ENCODE results near the gene UROC1. TPM values are rescaled to one million over a fixed set of nuclear protein-coding genes. Genes with fewer than 3 reads are reported as not detected.
A peak's percentile ranks its signal among the peaks of the same experiment; 100 is the strongest.

UROC1 gene
- total RNA-seq, 2 experiments from 2014 or later, result not detected

- Histone ChIP-seq H3K27me3 (ENCODE audit: control insufficient read depth in 1 of 2, insufficient read depth in 2 of 2, low read length in 2 of 2) (no peaks in the 10 kb centered on the region), H3K36me3 (ENCODE audit: insufficient read depth, low read length) (no peaks in the 10 kb centered on the region), H3K4me1 (ENCODE audit: insufficient read depth, low read length) (no peaks in the 10 kb centered on the region), H3K9me3 (ENCODE audit: control insufficient read depth in 1 of 2, insufficient read depth in 1 of 2, low read length in 2 of 2) (peaks cover 0 to 4% of the 10 kb centered on the region in 2 experiments), H3K27ac (ENCODE audit: low read depth in 1 of 2, low read length in 2 of 2) (no peak overlapping the region), H3K4me3 (ENCODE audit: low read length) (no peak overlapping the region)
- Mint-ChIP-seq H3K27ac (no peak overlapping the region), H3K36me3 (ENCODE audit: low read depth) (no peaks in the 10 kb centered on the region), H3K27me3 (no peaks in the 10 kb centered on the region), H3K4me3 (no peak overlapping the region), H3K9me3 (no peaks in the 10 kb centered on the region), H3K4me1 (ENCODE audit: low read depth) (no peaks in the 10 kb centered on the region)
- ChIA-PET CTCF (no interaction called here), POLR2A (no interaction called here)
- intact Hi-C loops (cut with DNase I, micrococcal nuclease), result no loop called here
- no peak for ATAC-seq (ENCODE audit: poor library complexity)
- TF ChIP-seq, protein P1, sequence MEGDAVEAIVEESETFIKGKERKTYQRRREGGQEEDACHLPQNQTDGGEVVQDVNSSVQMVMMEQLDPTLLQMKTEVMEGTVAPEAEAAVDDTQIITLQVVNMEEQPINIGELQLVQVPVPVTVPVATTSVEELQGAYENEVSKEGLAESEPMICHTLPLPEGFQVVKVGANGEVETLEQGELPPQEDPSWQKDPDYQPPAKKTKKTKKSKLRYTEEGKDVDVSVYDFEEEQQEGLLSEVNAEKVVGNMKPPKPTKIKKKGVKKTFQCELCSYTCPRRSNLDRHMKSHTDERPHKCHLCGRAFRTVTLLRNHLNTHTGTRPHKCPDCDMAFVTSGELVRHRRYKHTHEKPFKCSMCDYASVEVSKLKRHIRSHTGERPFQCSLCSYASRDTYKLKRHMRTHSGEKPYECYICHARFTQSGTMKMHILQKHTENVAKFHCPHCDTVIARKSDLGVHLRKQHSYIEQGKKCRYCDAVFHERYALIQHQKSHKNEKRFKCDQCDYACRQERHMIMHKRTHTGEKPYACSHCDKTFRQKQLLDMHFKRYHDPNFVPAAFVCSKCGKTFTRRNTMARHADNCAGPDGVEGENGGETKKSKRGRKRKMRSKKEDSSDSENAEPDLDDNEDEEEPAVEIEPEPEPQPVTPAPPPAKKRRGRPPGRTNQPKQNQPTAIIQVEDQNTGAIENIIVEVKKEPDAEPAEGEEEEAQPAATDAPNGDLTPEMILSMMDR (IDR thresholded peaks at IDR 0.05), result no peak
- no peak for DNase-seq
Observed at GRCh38 chr3:126547721-126548120, 30.1 kb upstream of the UROC1 start.

- peak in 1 of 14 experiments; percentile 20 for DNase-seq
Observed at GRCh38 chr3:126546549-126547239, 29.1 kb upstream of the UROC1 start.

DNA sequence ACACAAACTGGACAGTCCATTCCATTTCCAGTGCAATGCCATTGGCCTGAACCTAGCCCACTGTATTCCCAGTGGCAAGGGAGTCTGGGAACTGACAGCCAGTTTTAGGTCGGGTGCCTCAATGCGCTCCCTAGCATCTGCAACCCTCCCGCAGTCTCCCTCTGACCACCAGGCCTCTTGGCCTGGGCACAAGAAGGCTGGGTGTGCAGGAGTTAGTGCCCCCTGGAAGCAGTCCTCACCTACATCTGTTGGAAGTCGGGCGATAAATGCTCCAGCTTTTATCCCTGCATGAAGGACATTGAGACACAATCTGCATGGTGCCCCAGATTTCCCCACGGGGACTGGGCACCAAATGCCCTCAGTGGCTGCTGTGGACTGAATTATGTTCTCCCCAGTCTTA is 28.4 kb upstream of the UROC1 start:
- Histone ChIP-seq H3K4me3 (ENCODE audit: low read length) (no peak overlapping the region), H3K36me3 (ENCODE audit: insufficient read depth, low read length) (no peaks in the 10 kb centered on the region), H3K27me3 (ENCODE audit: control insufficient read depth in 1 of 2, insufficient read depth in 2 of 2, low read length in 2 of 2) (no peaks in the 10 kb centered on the region), H3K4me1 (ENCODE audit: insufficient read depth, low read length) (no peaks in the 10 kb centered on the region), H3K27ac (ENCODE audit: low read depth in 1 of 2, low read length in 2 of 2) (no peak overlapping the region), H3K9me3 (ENCODE audit: control insufficient read depth in 1 of 2, insufficient read depth in 1 of 2, low read length in 2 of 2) (peaks cover 0 to 8% of the 10 kb centered on the region in 2 experiments)
- intact Hi-C loops (cut with DNase I, micrococcal nuclease), result no loop called here
- Mint-ChIP-seq H3K27ac (no peak overlapping the region), H3K27me3 (no peaks in the 10 kb centered on the region), H3K4me1 (ENCODE audit: low read depth) (no peaks in the 10 kb centered on the region), H3K4me3 (no peak overlapping the region), H3K36me3 (ENCODE audit: low read depth) (no peaks in the 10 kb centered on the region), H3K9me3 (no peaks in the 10 kb centered on the region)
- POLR2A ChIA-PET, result no interaction called here
- ATAC-seq (ENCODE audit: poor library complexity), result no peak
- TF ChIP-seq, protein P1 (IDR thresholded peaks at IDR 0.05), result no peak
- DNase-seq, result peak in 1 of 14 experiments; percentile 15
- CTCF ChIA-PET, result no interaction called here

More at GRCh38 chr3:126546549-126547239, 29.1 kb upstream of the UROC1 start:
- H3K27ac Mint-ChIP-seq, result no peak overlapping the region
- H3K36me3 ChIP-seq (ENCODE audit: insufficient read depth, low read length), result no peaks in the 10 kb centered on the region
- H3K27me3 Mint-ChIP-seq, result no peaks in the 10 kb centered on the region
- ChIA-PET POLR2A (no interaction called here), CTCF (no interaction called here)
- no peak overlapping the region for H3K4me3 ChIP-seq (ENCODE audit: low read length)
- TF ChIP-seq, protein P1 (IDR thresholded peaks at IDR 0.05), result no peak
- no peak overlapping the region for H3K27ac ChIP-seq (ENCODE audit: low read depth in 1 of 2, low read length in 2 of 2)
- H3K4me3 Mint-ChIP-seq, result no peak overlapping the region
- no peaks in the 10 kb centered on the region for H3K36me3 Mint-ChIP-seq (ENCODE audit: low read depth)
- no peaks in the 10 kb centered on the region for H3K9me3 Mint-ChIP-seq
- ATAC-seq (ENCODE audit: poor library complexity), result no peak
- H3K27me3 ChIP-seq (ENCODE audit: control insufficient read depth in 1 of 2, insufficient read depth in 2 of 2, low read length in 2 of 2), result no peaks in the 10 kb centered on the region
- intact Hi-C loops (cut with DNase I, micrococcal nuclease), result no loop called here
- no peaks in the 10 kb centered on the region for H3K4me1 ChIP-seq (ENCODE audit: insufficient read depth, low read length)
- no peaks in the 10 kb centered on the region for H3K4me1 Mint-ChIP-seq (ENCODE audit: low read depth)
- H3K9me3 ChIP-seq (ENCODE audit: control insufficient read depth in 1 of 2, insufficient read depth in 1 of 2, low read length in 2 of 2), result peaks cover 0 to 8% of the 10 kb centered on the region in 2 experiments

Measured in CD4-positive, alpha-beta T cell (primary cell).